GM21619 (cell line): ENCODE data around the gene ZFP36L2.

Experiments used
- ATAC-seq: cut with Tn5 transposase; IDR thresholded peaks from one replicate; pipeline ENCODE4 v1.9.1; 2021; ENCODE audit not compliant: unreplicated experiment

The ZFP36L2 gene

GRCh38 chr2:43188561-43189386, 37.6 kb downstream of the ZFP36L2 start:
- ATAC-seq: no peak

- ATAC-seq: no peak
Measured at GRCh38 chr2:43186679-43187374, 39.6 kb downstream of the ZFP36L2 start.

- no peak for ATAC-seq
Measured at GRCh38 chr2:43186321-43186678, 40.1 kb downstream of the ZFP36L2 start.

GRCh38 chr2:43185146-43185545, 41.3 kb downstream of the ZFP36L2 start:
- ATAC-seq: no peak

- ATAC-seq: no peak
Measured at GRCh38 chr2:43184339-43184895, 42.0 kb downstream of the ZFP36L2 start.

GRCh38 chr2:43183743-43184142, 42.7 kb downstream of the ZFP36L2 start:
- no peak for ATAC-seq

- ATAC-seq: no peak
Measured at GRCh38 chr2:43180897-43181296, 45.5 kb downstream of the ZFP36L2 start.

- no peak for ATAC-seq
Measured at GRCh38 chr2:43179942-43180341, 46.5 kb downstream of the ZFP36L2 start.

GRCh38 chr2:43178602-43179542, 47.5 kb downstream of the ZFP36L2 start:
- no peak for ATAC-seq

- no peak for ATAC-seq
Measured at GRCh38 chr2:43178055-43178598, 48.3 kb downstream of the ZFP36L2 start.

GRCh38 chr2:43176449-43176848, 50.0 kb downstream of the ZFP36L2 start:
- ATAC-seq: no peak

- ATAC-seq: no peak
Measured at GRCh38 chr2:43175876-43176275, 50.5 kb downstream of the ZFP36L2 start.

- ATAC-seq: no peak
Measured at GRCh38 chr2:43175020-43175441, 51.4 kb downstream of the ZFP36L2 start.

GRCh38 chr2:43174368-43174916, 52.0 kb downstream of the ZFP36L2 start:
- peak; percentile 79 for ATAC-seq
